Transverse colon (tissue), 4 donors: ENCODE measurements around the gene BLOC1S6. TPM values are rescaled to one million over a fixed set of nuclear protein-coding genes. Genes with fewer than 3 reads are reported as not detected.
A peak's percentile ranks its signal among the peaks of the same experiment; 100 is the strongest.

ENCODE experiments used
- DNase-seq: peaks from one replicate; pipeline ENCODE4 v3.0.0-alpha.2; 2019
- H3K27ac ChIP-seq, 4 donors: fragments of 200-600 bp; sonication (generic); 2 replicates each; pipeline ENCODE4 v1.5.1; 2016 to 2018; ENCODE audit warnings: inconsistent platforms in 4 of 4
- H3K27me3 ChIP-seq: fragments of 200-600 bp; sonication (generic); 2 replicates; pipeline ENCODE4 v1.5.1; 2017; ENCODE audit warnings: inconsistent platforms
- H3K36me3 ChIP-seq, 4 donors: fragments of 200-600 bp; sonication (generic); 2 replicates each; pipeline ENCODE4 v1.5.1; 2017 to 2019; ENCODE audit warnings: inconsistent platforms in 4 of 4
- H3K4me1 ChIP-seq, 4 donors: fragments of 200-600 bp; sonication (generic); 2 replicates each; pipeline ENCODE4 v1.5.1; 2017 to 2020; ENCODE audit warnings: inconsistent platforms in 4 of 4
- H3K4me3 ChIP-seq, 4 donors: fragments of 200-600 bp; sonication (generic); 1 replicate in 1 of 4; 2 replicates in 3 of 4; pipeline versions ENCODE4 v1.5.1 to v1.6.1; 2017 to 2019; ENCODE audit warnings: inconsistent platforms in 4 of 4
- H3K9me3 ChIP-seq, 2 donors: fragments of 200-600 bp; sonication (generic); 2 replicates each; pipeline ENCODE4 v1.5.1; 2017 to 2019; ENCODE audit warnings: inconsistent platforms in 2 of 2
- CTCF ChIP-seq, 5 experiments: fragments of 200-600 bp in 3 of 5; fragments of 450-650 bp in 2 of 5; sonication (generic) in 3 of 5; IDR thresholded peaks; 1 replicate in 2 of 5; 2 replicates in 3 of 5; pipeline ENCODE4 v1.5.1; 2016 to 2017; ENCODE audit warnings: antibody characterized with exemption in 5 of 5, inconsistent platforms in 3 of 5, mild to moderate bottlenecking in 2 of 5, moderate library complexity in 1 of 5
- EP300 ChIP-seq: sonication (generic); formaldehyde crosslinking; IDR thresholded peaks from one replicate; pipeline ENCODE4 v1.6.1; 2017; ENCODE audit warnings: antibody characterized with exemption, low read depth
- POLR2A ChIP-seq: fragments of 450-650 bp; IDR thresholded peaks from one replicate; pipeline ENCODE4 v1.6.1; 2016; ENCODE audit warnings: antibody characterized with exemption, mild to moderate bottlenecking, moderate library complexity
- POLR2AphosphoS5 ChIP-seq, 3 donors: sonication (generic); formaldehyde crosslinking; IDR thresholded peaks; one replicate each; pipeline ENCODE4 v1.6.1; 2016; ENCODE audit warnings: antibody characterized with exemption in 3 of 3
- WGBS, 2 donors: methylation state at CpG; one replicate each; pipeline ENCODE4 v1.1.5; 2018; ENCODE audit warnings: low coverage in 1 of 2; 5-methylcytosine and 5-hydroxymethylcytosine counted together
- in situ Hi-C, 4 donors: fragments of 200-750 bp; cut with MboI; loops; one replicate each; pipeline versions ENCODE4 v1.15.0 to v1.15.1; 2017; ENCODE audit warnings: low sequenced_read_pairs in 3 of 4, low pct_ligation_motif_present in 1 of 4, low pct_unique_long_range_greater_than_20kb in 1 of 4
- intact Hi-C: fragments of 100-400 bp; cut with DNase I; formaldehyde crosslinking; loops from one replicate; pipeline ENCODE4 v1.15.1; 2023; ENCODE audit warnings: low total_unique reads
- total RNA-seq, 4 donors: library from RNA; depleted of rRNA; stranded (reverse); fragments of >200 nt; gene quantifications; one replicate each; pipeline ENCODE4 v1.1.0, GENCODE V29; 2016

Gene BLOC1S6
- total RNA-seq, 4 donors from 2014 or later = 6.7 to 35.4 (median 23.8) TPM

DNA sequence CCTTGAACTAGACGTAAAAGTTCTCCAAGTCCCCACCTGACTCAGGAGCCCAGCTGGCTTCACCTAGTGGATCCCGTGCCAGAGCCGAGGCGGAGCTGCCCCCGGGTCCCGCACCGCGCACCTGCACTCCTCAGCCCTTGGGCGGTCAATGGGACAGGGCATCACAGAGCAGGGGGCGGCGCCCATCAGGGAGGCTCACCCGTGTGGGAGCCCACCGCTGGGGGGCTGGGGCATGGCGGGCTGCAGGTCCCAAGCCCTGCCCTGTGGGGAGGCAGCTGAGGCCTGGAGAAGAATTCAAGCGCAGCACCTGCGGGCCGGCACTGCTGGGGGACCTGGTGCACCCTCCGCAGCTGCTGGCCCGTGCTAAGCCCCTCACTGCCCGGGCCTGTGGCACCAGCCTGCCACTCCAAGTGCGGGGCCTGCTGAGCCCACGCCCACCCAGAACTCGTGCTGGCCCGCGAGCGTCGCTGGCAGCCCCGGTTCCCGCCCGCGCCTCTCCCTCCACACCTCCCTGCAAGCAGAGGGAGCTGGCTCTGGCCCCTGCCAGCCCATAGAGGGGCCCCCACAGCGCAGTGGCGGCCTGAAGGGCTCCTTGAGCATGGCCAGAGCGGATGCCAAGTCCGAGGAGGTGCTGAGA is 63.8 kb downstream of the BLOC1S6 start:
- H3K4me3 ChIP-seq = no peak overlapping the region
- intact Hi-C loops = no loop called here
- no peak overlapping the region for H3K27ac ChIP-seq
- 97% methylated on average over 28 of the region's 35 CpGs; no CpG with 5 or more reads in 1 of the 2 donors for WGBS, 2 donors
- in situ Hi-C loops = no loop called here
- DNase-seq = no peak
- no peaks in the 10 kb centered on the region for H3K36me3 ChIP-seq
- TF ChIP-seq POLR2A = no peak
- TF ChIP-seq CTCF (IDR thresholded peaks at IDR 0.05) = no peak
- TF ChIP-seq EP300 = no peak
- TF ChIP-seq POLR2AphosphoS5 (IDR thresholded peaks at IDR 0.05) = no peak
- no peaks in the 10 kb centered on the region for H3K9me3 ChIP-seq
- H3K4me1 ChIP-seq = peaks cover 58 to 89% (median 74%) of the 10 kb centered on the region in 4 donors
- no peaks in the 10 kb centered on the region for H3K27me3 ChIP-seq

GRCh38 chr15:45653702-45654424 is 66.7 kb downstream of the BLOC1S6 start:
- Histone ChIP-seq H3K9me3 (no peaks in the 10 kb centered on the region), H3K4me1 (peaks cover 51 to 89% (median 74%) of the 10 kb centered on the region in 4 donors), H3K36me3 (no peaks in the 10 kb centered on the region), H3K27ac (peak overlapping the region; percentile 75 to 82 (median 78)), H3K27me3 (no peaks in the 10 kb centered on the region), H3K4me3 (no peak overlapping the region)
- DNase-seq = no peak
- 45% methylated on average over 3 of the region's 3 CpGs; no CpG with 5 or more reads in 1 of the 2 donors for WGBS, 2 donors
- TF ChIP-seq CTCF (IDR thresholded peaks at IDR 0.05) (no peak), POLR2AphosphoS5 (IDR thresholded peaks at IDR 0.05) (peak in 1 of 3 donors; percentile 11)
- in situ Hi-C loops = no loop called here
- intact Hi-C loops = no loop called here

GRCh38 chr15:45654749-45655148 is 67.6 kb downstream of the BLOC1S6 start:
- DNase-seq = no peak
- Histone ChIP-seq H3K9me3 (no peaks in the 10 kb centered on the region), H3K27ac (peak overlapping the region; percentile 75 to 82 (median 78)), H3K4me3 (no peak overlapping the region), H3K4me1 (peaks cover 47 to 89% (median 73%) of the 10 kb centered on the region in 4 donors), H3K27me3 (no peaks in the 10 kb centered on the region), H3K36me3 (no peaks in the 10 kb centered on the region)
- TF ChIP-seq EP300 (no peak), POLR2AphosphoS5 (IDR thresholded peaks at IDR 0.05) (no peak), CTCF (IDR thresholded peaks at IDR 0.05) (no peak), POLR2A (no peak)
- in situ Hi-C loops = no loop called here
- intact Hi-C loops = no loop called here
- 85 to 100% methylated on average over 3 to 6 of the region's 6 CpGs for WGBS, 2 donors

GRCh38 chr15:45657254-45657653 is 70.1 kb downstream of the BLOC1S6 start:
- no peaks in the 10 kb centered on the region for H3K27me3 ChIP-seq
- H3K9me3 ChIP-seq = no peaks in the 10 kb centered on the region
- H3K4me1 ChIP-seq = peaks cover 52 to 86% (median 79%) of the 10 kb centered on the region in 4 donors
- TF ChIP-seq CTCF (IDR thresholded peaks at IDR 0.05) = no peak
- no peak for TF ChIP-seq POLR2A
- no peak for TF ChIP-seq POLR2AphosphoS5 (IDR thresholded peaks at IDR 0.05)
- no peak for TF ChIP-seq EP300
- peak overlapping the region in 1 of 4 donors; percentile 12 for H3K4me3 ChIP-seq
- no peak for DNase-seq
- in situ Hi-C loops = no loop called here
- intact Hi-C loops = no loop called here
- peak overlapping the region; percentile 76 to 88 (median 82) for H3K27ac ChIP-seq
- peaks cover 0 to 4% (median 2%) of the 10 kb centered on the region in 4 donors for H3K36me3 ChIP-seq
- 43 to 80% methylated on average over 1 to 2 of the region's 2 CpGs for WGBS, 2 donors
